Activated naive CD4-positive, alpha-beta T cell treated with anti-CD3 and anti-CD28 coated beads, Interleukin-2, amount 10 ng/mL, durations not matched to agents 7 days and 5 days (primary cell): ENCODE results near the gene NPNT.

Experiments used
- CTCF ChIA-PET: fragments of 350-600 bp; sonication (Branson Sonifier 250); formaldehyde crosslinking; loops from one replicate; lab custom pipeline; 2021; ENCODE audit warnings: antibody characterized with exemption; lab: Charles Lee
- DNase-seq: peaks from one replicate; pipeline ENCODE4 v3.0.0-alpha.2; 2020
- H3K27ac Mint-ChIP-seq: one replicate; pipeline ENCODE4 v1.8.0; 2021; ENCODE audit warnings: mild to moderate bottlenecking, moderate library complexity, mixed read lengths
- H3K27me3 Mint-ChIP-seq: one replicate; pipeline ENCODE4 v1.8.0; 2021; ENCODE audit warnings: mild to moderate bottlenecking, mixed read lengths
- H3K36me3 Mint-ChIP-seq: one replicate; pipeline ENCODE4 v1.8.0; 2021; ENCODE audit warnings: mixed read lengths
- H3K4me1 Mint-ChIP-seq: one replicate; pipeline ENCODE4 v1.8.0; 2021; ENCODE audit warnings: mixed read lengths
- H3K4me3 Mint-ChIP-seq: one replicate; pipeline ENCODE4 v1.8.0; 2021; ENCODE audit warnings: mild to moderate bottlenecking, moderate library complexity, mixed read lengths
- H3K9me3 Mint-ChIP-seq: one replicate; pipeline ENCODE4 v1.8.0; 2021; ENCODE audit warnings: mixed read lengths

The NPNT gene

DNA sequence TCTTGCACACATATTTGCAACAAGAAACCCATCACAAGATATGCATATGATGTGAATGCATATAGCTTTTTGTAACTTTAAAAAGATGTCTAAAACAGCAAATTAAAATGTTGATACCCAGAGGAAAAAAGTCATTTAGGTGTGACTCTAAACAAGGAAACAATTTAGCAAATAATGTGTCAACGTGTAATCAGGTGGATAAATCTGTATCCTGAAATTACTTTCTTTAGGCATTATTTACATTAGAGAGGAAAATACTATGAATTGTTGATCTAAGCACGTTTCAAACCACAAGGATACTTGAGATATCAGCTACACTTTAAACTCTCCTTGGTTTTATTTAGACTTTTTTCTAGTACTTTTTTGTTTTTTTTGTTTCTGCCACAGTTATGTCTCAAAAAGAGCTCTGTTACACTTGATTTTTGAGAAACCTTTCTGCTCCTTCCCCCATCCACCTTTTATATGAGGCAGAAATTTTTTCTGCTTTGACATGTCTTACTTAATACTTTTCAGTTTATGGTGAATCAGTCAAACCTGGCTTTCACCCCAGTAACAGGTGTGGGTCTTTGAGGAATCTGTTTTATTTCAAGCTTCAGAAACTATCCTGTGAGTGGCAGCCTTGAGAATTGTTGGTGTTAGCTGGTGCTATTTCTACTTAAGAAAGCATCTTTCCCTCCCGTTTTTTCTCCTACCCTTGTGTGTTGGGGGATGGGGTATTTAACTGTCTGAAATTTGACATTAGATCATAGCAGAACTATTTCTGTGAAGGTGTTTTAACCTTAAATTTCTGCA, 1.9 kb downstream of the NPNT start:
- no peak for DNase-seq

DNA sequence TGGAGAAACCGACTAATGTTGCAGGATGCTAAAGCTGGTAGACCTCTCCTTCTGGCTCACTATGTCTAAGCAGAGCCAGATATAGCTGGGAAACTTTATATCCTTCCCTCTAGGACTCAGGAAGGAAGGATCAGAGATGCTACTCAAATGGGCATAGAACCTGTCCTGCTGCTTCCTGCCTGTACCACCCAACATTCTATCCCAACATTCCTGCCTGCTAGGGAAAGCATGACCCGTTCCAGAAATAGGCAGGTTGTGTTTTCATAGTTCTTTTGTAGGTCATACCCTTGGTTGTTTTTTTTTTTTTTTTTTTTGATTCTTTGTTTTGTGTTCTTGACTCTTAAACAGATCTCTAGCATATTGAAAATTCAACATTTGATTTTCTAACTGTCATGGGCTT, 5.3 kb downstream of the NPNT start:
- H3K36me3 Mint-ChIP-seq, result no peaks in the 10 kb centered on the region
- H3K4me1 Mint-ChIP-seq, result peaks cover 4% of the 10 kb centered on the region
- CTCF ChIA-PET, result no interaction called here
- H3K4me3 Mint-ChIP-seq, result no peak overlapping the region
- DNase-seq, result no peak
- H3K27me3 Mint-ChIP-seq, result peaks cover 37% of the 10 kb centered on the region
- H3K9me3 Mint-ChIP-seq, result no peaks in the 10 kb centered on the region
- no peak overlapping the region for H3K27ac Mint-ChIP-seq

More for the DNA sequence above, 1.9 kb downstream of the NPNT start:
- no peaks in the 10 kb centered on the region for H3K9me3 Mint-ChIP-seq
- peaks cover 8% of the 10 kb centered on the region for H3K4me1 Mint-ChIP-seq
- no peaks in the 10 kb centered on the region for H3K36me3 Mint-ChIP-seq
- CTCF ChIA-PET, result interaction anchor here (0.7 kb wide), 1 partner anchor 21 kb away, joined by 3 read pairs; no protein-coding TSS in a partner anchor
- peaks cover 64% of the 10 kb centered on the region for H3K27me3 Mint-ChIP-seq
- H3K27ac Mint-ChIP-seq, result no peak overlapping the region
- H3K4me3 Mint-ChIP-seq, result no peak overlapping the region

DNA sequence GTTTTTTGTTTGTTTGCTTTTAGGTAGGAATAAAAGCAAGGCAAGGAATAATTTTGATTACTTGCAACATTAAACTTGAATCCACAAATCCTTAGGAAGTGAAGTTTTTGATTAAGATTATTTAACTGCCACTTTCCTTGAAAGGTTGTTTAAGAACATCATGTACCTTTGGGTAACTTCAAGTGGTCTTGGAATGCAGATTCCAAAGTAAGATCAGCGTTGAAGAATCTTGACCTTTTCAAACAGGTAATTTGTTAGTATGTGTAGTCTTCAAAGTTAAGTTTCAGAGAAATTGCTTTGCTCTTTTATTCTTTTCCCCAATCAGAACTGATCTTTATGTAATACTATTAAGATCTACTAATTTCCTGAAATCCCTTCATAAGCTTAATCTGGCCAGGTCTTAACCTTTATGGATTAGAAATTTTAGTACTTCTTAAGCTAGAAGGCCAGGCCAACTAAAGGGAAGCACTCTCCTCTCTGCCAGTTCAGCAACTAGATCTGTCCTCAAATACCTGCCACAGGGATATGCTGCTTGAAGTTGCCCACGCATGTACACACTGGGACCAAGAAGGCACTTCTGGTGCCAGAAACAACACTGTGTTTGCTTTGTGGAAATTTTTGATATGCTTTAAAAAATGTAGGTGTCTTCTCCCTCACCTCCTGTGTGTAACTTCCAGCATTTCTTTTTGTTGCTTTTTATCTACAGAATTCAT, 7.4 kb downstream of the NPNT start:
- H3K27me3 Mint-ChIP-seq, result peaks cover 15% of the 10 kb centered on the region

DNA sequence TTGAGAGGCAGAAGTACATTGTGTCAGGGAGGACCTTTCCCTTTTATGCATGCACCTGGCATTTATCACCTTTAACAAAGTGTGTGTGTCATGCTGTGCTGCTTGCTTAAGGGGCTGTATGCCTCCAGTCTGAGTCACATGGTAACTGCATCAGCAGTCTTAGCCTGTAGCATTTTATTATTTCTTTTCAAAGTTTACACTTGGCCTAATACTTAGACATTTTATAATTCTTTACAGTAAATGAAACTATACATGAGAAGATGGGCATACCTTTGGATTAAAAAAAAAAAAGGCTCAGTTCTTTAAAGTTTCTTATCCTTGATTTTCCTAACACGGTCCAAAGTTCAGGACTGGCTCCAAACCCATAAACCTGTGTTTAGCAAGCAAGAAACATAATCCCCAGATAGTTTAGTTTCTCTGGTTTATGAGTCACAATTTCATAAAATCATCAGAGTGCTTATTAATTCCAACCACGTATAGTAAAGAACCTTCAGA, 14.6 kb downstream of the NPNT start:
- CTCF ChIA-PET, result no interaction called here
- no peak for DNase-seq
- no peak overlapping the region for H3K4me3 Mint-ChIP-seq

More for the DNA sequence above, 7.4 kb downstream of the NPNT start:
- H3K4me1 Mint-ChIP-seq, result no peaks in the 10 kb centered on the region
- H3K4me3 Mint-ChIP-seq, result no peak overlapping the region
- CTCF ChIA-PET, result no interaction called here
- H3K9me3 Mint-ChIP-seq, result no peaks in the 10 kb centered on the region
- no peak for DNase-seq
- H3K36me3 Mint-ChIP-seq, result no peaks in the 10 kb centered on the region
- H3K27ac Mint-ChIP-seq, result no peak overlapping the region

DNA sequence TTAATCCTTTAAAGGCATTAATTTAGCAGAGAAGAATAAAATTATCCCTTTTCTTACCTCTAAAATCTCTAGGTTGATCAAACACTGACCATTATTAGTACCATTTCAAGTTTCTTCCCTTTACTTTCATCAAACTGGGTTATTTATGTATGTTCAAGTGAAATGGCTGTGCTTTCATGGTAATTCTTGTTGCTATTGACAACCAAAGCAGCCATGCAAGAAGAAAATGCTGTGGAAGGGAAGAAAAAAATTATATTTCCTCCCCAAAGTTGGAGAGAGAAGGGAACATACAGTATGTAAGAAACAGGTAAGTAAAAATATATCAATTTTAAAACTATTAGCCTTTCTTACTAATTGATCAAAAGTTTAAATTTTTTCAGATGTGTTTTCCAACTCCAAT, 16.2 kb downstream of the NPNT start:
- no peak overlapping the region for H3K4me3 Mint-ChIP-seq
- H3K27ac Mint-ChIP-seq, result no peak overlapping the region
- no peak for DNase-seq
- CTCF ChIA-PET, result no interaction called here
- H3K36me3 Mint-ChIP-seq, result no peaks in the 10 kb centered on the region
- H3K4me1 Mint-ChIP-seq, result no peaks in the 10 kb centered on the region
- no peaks in the 10 kb centered on the region for H3K9me3 Mint-ChIP-seq
- no peaks in the 10 kb centered on the region for H3K27me3 Mint-ChIP-seq

More for the DNA sequence above, 14.6 kb downstream of the NPNT start:
- Mint-ChIP-seq H3K36me3 (no peaks in the 10 kb centered on the region), H3K27ac (no peak overlapping the region), H3K27me3 (no peaks in the 10 kb centered on the region), H3K9me3 (no peaks in the 10 kb centered on the region), H3K4me1 (no peaks in the 10 kb centered on the region)

DNA sequence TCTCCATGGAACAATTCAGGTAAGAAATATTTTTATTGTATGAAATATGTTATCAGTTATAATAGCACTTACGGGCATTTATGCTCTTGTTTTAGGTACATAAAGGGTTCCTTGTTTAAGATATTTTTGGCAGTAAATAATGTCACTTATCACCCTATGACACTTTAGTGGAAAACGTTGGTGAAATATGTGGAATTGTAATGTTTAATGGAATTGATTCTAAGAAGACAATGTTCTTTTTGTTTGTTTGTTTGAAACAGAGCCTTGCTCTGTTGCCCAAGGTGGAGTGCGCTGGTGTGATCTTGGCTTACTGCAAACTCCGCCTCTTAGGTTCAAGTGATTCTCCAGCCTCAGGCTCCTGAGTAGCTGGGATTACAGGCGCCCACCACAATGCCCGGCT, 17.4 kb downstream of the NPNT start:
- H3K4me3 Mint-ChIP-seq, result no peak overlapping the region
- no peaks in the 10 kb centered on the region for H3K27me3 Mint-ChIP-seq
- DNase-seq, result no peak
- CTCF ChIA-PET, result no interaction called here
- no peak overlapping the region for H3K27ac Mint-ChIP-seq
- H3K4me1 Mint-ChIP-seq, result no peaks in the 10 kb centered on the region
- H3K9me3 Mint-ChIP-seq, result no peaks in the 10 kb centered on the region
- no peaks in the 10 kb centered on the region for H3K36me3 Mint-ChIP-seq

DNA sequence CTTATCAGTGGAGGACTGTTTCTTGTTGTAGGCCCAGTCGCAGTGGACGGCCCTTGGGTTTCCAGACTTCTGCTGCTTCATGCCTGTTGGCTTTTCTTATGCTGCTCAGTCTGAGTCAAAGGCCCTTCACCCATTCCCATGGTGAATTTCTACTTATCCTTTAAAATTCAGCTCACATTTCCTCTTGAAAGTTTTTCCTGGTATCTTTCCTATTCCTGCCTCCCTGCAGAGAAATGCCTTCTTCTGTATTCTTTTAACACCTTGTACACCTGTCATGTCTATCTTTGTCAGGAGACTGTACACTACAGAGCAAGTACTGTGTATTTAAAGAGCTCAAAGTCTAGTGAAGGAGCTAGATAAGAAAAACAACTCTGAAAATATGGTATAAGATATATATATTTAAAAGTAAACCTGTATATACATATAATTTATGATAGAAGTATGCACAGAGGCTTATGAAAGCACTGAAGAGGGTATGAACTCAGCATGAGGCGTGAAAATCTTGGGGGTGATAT, 22.0 kb downstream of the NPNT start:
- no peak overlapping the region for H3K4me3 Mint-ChIP-seq
- H3K4me1 Mint-ChIP-seq, result no peaks in the 10 kb centered on the region
- no peaks in the 10 kb centered on the region for H3K9me3 Mint-ChIP-seq
- H3K27me3 Mint-ChIP-seq, result no peaks in the 10 kb centered on the region
- DNase-seq, result no peak
- CTCF ChIA-PET, result no interaction called here
- no peak overlapping the region for H3K27ac Mint-ChIP-seq
- no peaks in the 10 kb centered on the region for H3K36me3 Mint-ChIP-seq

DNA sequence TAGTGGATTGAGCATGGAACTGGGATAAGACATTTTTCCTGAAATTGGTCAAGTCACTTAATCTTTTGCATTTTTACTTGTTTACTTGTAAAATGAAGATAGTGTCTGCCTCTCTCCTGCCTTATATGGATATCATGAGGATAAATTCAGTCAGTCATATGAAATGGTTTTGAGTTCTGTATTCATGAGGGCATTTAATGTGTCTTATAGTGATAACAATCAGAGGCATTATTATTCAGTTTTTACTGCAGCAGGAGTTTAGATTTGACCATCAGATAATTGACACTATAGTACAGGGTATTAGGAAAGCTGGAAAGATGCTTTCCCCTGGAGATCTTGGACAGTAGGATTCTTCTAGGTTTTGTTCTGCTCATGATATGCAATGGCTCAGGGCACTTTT, 26.0 kb downstream of the NPNT start:
- no peak for DNase-seq
- Mint-ChIP-seq H3K27me3 (no peaks in the 10 kb centered on the region), H3K36me3 (no peaks in the 10 kb centered on the region), H3K9me3 (no peaks in the 10 kb centered on the region), H3K4me1 (no peaks in the 10 kb centered on the region), H3K4me3 (no peak overlapping the region), H3K27ac (no peak overlapping the region)
- CTCF ChIA-PET, result no interaction called here

DNA sequence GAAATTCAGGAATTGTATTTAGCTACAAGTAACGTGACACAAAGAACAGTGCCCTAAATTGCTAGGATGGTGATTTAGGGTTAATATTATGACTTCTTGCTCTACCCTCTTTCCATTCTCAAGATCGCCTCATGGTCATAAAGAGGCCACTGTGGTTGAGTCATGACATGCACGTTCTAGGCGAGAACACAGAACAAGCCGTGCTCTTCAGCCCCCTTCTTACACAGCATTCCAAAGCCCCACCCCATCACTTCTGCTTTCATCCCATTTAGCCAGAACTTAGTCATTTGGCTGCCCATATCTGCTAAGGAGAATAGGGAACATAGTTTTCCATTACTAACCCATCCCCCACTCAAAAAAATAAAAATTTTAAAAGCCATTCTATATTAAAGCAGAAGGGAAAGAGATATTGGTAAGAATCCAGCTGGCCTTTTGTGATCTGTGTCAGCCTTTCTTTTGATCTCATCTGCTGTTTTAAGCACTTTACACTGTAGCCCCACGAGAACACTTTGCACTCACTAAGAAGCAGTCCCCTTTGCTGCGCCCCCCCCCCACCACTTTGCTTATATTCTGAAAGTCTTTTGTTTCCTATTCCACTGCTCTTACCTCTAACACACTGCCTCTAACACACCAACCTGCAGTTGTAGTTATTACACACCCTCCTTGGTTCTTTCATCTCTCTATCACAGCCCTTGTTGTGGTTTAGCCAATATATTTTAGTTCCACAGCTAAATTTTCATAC, 28.4 kb downstream of the NPNT start:
- Mint-ChIP-seq H3K27me3 (no peaks in the 10 kb centered on the region), H3K36me3 (no peaks in the 10 kb centered on the region), H3K9me3 (no peaks in the 10 kb centered on the region), H3K27ac (no peak overlapping the region), H3K4me1 (no peaks in the 10 kb centered on the region), H3K4me3 (no peak overlapping the region)
- CTCF ChIA-PET, result no interaction called here
- no peak for DNase-seq

DNA sequence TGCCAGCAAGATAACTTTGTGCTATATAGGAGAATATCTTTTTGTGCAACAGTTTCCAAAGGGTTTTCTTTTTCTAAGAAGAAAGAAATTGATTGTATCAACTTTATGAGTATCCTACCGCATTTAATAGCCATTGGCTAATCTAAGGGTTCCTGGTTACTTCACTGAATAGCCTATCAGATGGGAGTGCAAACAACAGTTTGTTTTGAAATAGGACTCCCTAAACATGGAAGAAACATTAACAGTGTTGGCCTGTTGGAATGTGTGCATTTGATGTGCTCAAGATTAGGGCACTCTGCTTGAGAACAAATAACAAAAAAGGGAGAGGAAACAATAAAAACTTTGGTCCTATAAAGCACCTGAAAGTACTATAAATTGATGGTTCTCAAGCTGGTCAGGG, 29.1 kb downstream of the NPNT start:
- no peak overlapping the region for H3K4me3 Mint-ChIP-seq
- H3K27ac Mint-ChIP-seq, result no peak overlapping the region
- H3K27me3 Mint-ChIP-seq, result no peaks in the 10 kb centered on the region
- no peaks in the 10 kb centered on the region for H3K4me1 Mint-ChIP-seq
- CTCF ChIA-PET, result no interaction called here
- DNase-seq, result no peak
- H3K36me3 Mint-ChIP-seq, result no peaks in the 10 kb centered on the region
- no peaks in the 10 kb centered on the region for H3K9me3 Mint-ChIP-seq

DNA sequence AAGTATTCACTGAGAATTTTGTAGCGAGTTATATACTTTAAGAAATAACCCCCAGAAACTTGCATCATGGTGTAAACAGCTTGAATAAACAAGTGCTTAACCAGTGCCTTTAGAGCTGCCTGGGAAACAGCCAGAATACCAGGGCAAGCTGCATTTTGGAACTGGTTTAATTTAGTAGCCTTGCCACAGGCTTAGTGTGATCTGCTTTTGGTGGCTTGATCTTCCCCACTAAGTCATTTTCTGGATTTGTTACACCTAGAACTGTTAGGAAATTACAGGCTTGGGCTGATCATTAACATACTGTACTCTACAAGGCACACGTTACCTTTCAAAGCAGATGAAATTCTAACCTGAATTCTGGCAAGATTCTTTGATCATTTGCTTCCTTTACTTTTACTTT, 35.4 kb downstream of the NPNT start:
- CTCF ChIA-PET, result no interaction called here
- no peaks in the 10 kb centered on the region for H3K36me3 Mint-ChIP-seq

DNA sequence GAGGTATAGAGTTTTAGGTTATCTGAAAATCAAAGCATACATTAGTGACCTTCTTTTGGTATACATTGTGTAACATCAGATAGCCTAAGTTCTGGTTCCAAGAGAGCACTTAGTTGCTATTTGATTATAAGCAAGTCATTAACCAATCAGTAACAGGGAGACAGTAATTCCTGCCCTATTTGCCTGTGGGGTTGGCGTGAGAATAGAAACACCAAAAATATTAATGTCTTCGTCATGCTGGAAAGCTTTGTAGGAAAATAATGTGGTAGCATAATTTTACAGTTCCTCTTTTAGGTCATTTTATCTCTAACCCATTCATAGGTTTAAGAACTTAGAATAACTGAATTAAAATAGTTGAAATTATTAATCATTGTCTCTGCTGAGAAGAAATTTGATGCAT, 37.8 kb downstream of the NPNT start:
- DNase-seq, result no peak
- Mint-ChIP-seq H3K36me3 (no peaks in the 10 kb centered on the region), H3K27ac (no peak overlapping the region), H3K4me1 (no peaks in the 10 kb centered on the region), H3K27me3 (no peaks in the 10 kb centered on the region), H3K9me3 (no peaks in the 10 kb centered on the region), H3K4me3 (no peak overlapping the region)
- CTCF ChIA-PET, result no interaction called here

More for the DNA sequence above, 35.4 kb downstream of the NPNT start:
- no peak for DNase-seq
- Mint-ChIP-seq H3K27me3 (no peaks in the 10 kb centered on the region), H3K4me1 (no peaks in the 10 kb centered on the region), H3K27ac (no peak overlapping the region), H3K4me3 (no peak overlapping the region), H3K9me3 (no peaks in the 10 kb centered on the region)

DNA sequence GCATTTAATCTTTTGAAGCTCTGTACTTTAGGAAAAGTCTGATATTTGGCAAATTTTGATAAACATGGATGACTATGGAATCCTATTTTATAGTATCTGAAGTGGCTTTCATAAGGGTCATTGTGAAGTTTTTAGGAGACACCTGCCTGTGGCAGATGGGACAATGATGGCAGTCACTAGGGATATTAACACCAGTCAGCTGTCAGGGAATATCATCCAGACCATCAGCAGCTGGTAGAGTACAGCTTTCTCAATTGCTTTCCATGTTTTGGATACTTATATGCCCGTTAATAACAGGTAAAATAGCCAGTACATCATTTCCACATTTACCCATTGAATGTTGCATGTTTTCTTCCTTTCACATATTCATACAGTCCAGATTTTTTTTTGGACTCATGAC, 39.1 kb downstream of the NPNT start:
- DNase-seq, result no peak
- H3K27ac Mint-ChIP-seq, result no peak overlapping the region
- no peak overlapping the region for H3K4me3 Mint-ChIP-seq
- CTCF ChIA-PET, result no interaction called here
- no peaks in the 10 kb centered on the region for H3K36me3 Mint-ChIP-seq
- H3K27me3 Mint-ChIP-seq, result no peaks in the 10 kb centered on the region
- no peaks in the 10 kb centered on the region for H3K9me3 Mint-ChIP-seq
- H3K4me1 Mint-ChIP-seq, result no peaks in the 10 kb centered on the region

DNA sequence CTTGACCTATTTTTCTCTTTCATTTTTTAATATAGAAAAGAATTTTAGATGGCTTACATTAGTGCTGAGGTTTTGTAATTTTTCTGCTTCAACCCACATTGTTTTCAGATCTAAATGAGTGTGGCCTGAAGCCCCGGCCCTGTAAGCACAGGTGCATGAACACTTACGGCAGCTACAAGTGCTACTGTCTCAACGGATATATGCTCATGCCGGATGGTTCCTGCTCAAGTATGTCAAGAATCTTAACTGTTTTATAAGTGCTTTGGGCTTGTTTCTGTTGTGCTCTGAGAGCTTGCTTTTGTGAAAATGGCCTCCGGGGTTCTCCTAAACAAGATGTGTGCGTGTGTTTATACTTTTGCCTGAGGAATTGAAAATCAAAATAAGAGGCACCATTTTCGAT, 41.6 kb downstream of the NPNT start:
- CTCF ChIA-PET, result no interaction called here
- H3K27me3 Mint-ChIP-seq, result no peaks in the 10 kb centered on the region

More for the DNA sequence above, 41.6 kb downstream of the NPNT start:
- no peak for DNase-seq
- no peaks in the 10 kb centered on the region for H3K4me1 Mint-ChIP-seq
- no peak overlapping the region for H3K27ac Mint-ChIP-seq
- no peaks in the 10 kb centered on the region for H3K36me3 Mint-ChIP-seq
- no peak overlapping the region for H3K4me3 Mint-ChIP-seq
- H3K9me3 Mint-ChIP-seq, result no peaks in the 10 kb centered on the region
